Activated T-cell treated with anti-CD3 and anti-CD28 coated beads for 4 hours (primary cell): Measurements from ENCODE around the gene ZNF281.
"Not testable (repeated sequence)": the region's sequence is repeated elsewhere in the genome, so short reads cannot be mapped to it uniquely, and the experiment has no call there.

Source experiments
- DNase-seq: peaks from one replicate; pipeline ENCODE4 v3.0.0-alpha.2; 2020

The ZNF281 gene

GRCh38 chr1:200428482-200429205 lies 18.8 kb upstream of the ZNF281 start:
- no peak for DNase-seq

GRCh38 chr1:200427744-200428143 lies 17.9 kb upstream of the ZNF281 start:
- no peak for DNase-seq

- DNase-seq, result no peak
Observed at GRCh38 chr1:200426196-200426595, 16.4 kb upstream of the ZNF281 start.

GRCh38 chr1:200423235-200423634 lies 13.4 kb upstream of the ZNF281 start:
- DNase-seq, result no peak

GRCh38 chr1:200422211-200422610 lies 12.4 kb upstream of the ZNF281 start:
- DNase-seq, result no peak

- no peak for DNase-seq
Observed at GRCh38 chr1:200415789-200416593, 6.2 kb upstream of the ZNF281 start.

GRCh38 chr1:200415227-200415626 lies 5.4 kb upstream of the ZNF281 start:
- no peak for DNase-seq

- no peak for DNase-seq
Observed at GRCh38 chr1:200414657-200415056, 4.8 kb upstream of the ZNF281 start.

- not testable (repeated sequence) for DNase-seq
Observed at GRCh38 chr1:200413766-200414165, 3.9 kb upstream of the ZNF281 start.

- DNase-seq, result no peak
Observed at GRCh38 chr1:200411406-200412257, 1.8 kb upstream of the ZNF281 start.

GRCh38 chr1:200410566-200410878 lies 686 bp upstream of the ZNF281 start:
- DNase-seq, result no peak

- DNase-seq, result peak; percentile 21
Observed at GRCh38 chr1:200409203-200409760, 554 bp downstream of the ZNF281 start.

- DNase-seq, result no peak
Observed at GRCh38 chr1:200406161-200406797, 3.6 kb downstream of the ZNF281 start.

- DNase-seq, result no peak
Observed at GRCh38 chr1:200405264-200405663, 4.6 kb downstream of the ZNF281 start.

- no peak for DNase-seq
Observed at GRCh38 chr1:200401708-200402107, 8.1 kb downstream of the ZNF281 start.

GRCh38 chr1:200401263-200401662 lies 8.6 kb downstream of the ZNF281 start:
- DNase-seq, result no peak

- DNase-seq, result no peak
Observed at GRCh38 chr1:200400556-200400955, 9.3 kb downstream of the ZNF281 start.

- no peak for DNase-seq
Observed at GRCh38 chr1:200399860-200400259, 10.0 kb downstream of the ZNF281 start.

GRCh38 chr1:200398373-200398772 lies 11.5 kb downstream of the ZNF281 start:
- DNase-seq, result no peak

- no peak for DNase-seq
Observed at GRCh38 chr1:200392625-200393185, 17.1 kb downstream of the ZNF281 start.

GRCh38 chr1:200391747-200392146 lies 18.1 kb downstream of the ZNF281 start:
- no peak for DNase-seq

GRCh38 chr1:200388791-200389190 lies 21.0 kb downstream of the ZNF281 start:
- no peak for DNase-seq
